ENCODE results near the gene SCRT2.
"Not testable (repeated sequence)": the region's sequence is repeated elsewhere in the genome, so short reads cannot be mapped to it uniquely, and the experiment has no call there.

SCRT2 gene

DNA sequence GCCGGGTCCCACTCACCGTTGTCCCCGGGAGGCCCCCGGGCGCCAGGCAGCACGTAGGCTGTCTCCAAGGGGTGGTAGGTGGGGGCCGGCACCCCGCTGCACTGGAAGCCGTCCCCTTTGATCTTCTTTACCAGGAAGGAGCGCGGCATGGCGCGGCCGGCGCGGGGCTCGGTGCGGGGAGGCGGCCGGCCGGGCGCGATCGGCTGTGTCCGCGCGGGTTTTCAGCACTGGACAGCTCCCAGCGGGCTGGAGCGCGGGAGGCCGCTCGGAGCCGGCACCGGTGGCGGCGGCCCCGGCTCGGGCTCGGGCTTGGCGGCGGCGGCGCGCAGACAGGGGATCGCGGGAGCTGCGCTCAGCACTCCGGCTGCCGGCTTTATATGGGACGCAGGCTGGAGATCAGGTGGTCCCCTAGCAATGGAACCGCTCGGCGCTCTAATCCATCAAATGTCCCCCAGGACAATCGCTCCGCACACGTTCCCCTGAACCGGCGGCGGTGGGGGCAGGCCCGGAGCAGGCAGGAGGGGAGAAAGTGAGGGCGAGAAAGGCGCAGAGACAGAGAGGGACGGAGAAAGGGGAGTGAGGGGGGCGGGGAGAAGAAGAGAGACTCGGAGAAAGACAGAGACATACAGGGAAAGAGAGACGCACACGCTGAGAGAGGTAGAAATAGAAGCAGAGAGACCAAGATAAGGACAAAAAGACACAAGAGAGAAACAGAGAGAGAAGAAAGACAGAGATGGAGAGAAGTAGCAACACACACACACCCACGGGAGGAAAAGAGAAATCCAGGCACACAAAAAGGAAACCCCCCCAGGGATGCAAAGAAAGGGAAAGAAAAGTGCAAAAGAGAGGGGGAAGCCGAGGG, at the start of gene SCRT2:
Gene SCRT2 (minus strand): TSS at position 350 of the 862 bp plus-strand sequence. CDS start 201 bp downstream, at position 149.
- H3K27me3 ChIP-seq (ENCODE audit: low read depth, low read length): no peaks in the 10 kb centered on the region
- H4K20me1 ChIP-seq (ENCODE audit: insufficient read depth, low read length): no peaks in the 10 kb centered on the region
- TF ChIP-seq, protein P1, sequence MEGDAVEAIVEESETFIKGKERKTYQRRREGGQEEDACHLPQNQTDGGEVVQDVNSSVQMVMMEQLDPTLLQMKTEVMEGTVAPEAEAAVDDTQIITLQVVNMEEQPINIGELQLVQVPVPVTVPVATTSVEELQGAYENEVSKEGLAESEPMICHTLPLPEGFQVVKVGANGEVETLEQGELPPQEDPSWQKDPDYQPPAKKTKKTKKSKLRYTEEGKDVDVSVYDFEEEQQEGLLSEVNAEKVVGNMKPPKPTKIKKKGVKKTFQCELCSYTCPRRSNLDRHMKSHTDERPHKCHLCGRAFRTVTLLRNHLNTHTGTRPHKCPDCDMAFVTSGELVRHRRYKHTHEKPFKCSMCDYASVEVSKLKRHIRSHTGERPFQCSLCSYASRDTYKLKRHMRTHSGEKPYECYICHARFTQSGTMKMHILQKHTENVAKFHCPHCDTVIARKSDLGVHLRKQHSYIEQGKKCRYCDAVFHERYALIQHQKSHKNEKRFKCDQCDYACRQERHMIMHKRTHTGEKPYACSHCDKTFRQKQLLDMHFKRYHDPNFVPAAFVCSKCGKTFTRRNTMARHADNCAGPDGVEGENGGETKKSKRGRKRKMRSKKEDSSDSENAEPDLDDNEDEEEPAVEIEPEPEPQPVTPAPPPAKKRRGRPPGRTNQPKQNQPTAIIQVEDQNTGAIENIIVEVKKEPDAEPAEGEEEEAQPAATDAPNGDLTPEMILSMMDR (IDR thresholded peaks at IDR 0.05; ENCODE audit: low read depth, low read length): no peak
- TF ChIP-seq EZH2phosphoT487 (IDR thresholded peaks at IDR 0.05; ENCODE audit: low read depth): no peak
- H2AFZ ChIP-seq (ENCODE audit: low read depth, low read length): 0 out of 2 replicates have a peak within 1 kb of the TSS, but pooled peaks have one; percentile 0
- no peaks in the 10 kb centered on the region for H3K9me3 ChIP-seq (ENCODE audit: insufficient read depth, low read length)
- peak within 1 kb of the TSS; percentile 94 for H3K27ac ChIP-seq (ENCODE audit: low read length)
- H3K79me2 ChIP-seq (ENCODE audit: low read length): peaks cover 14% of the 10 kb centered on the region
- H3K4me3 ChIP-seq (ENCODE audit: low read length): peak within 1 kb of the TSS; percentile 71
- H3K36me3 ChIP-seq (replicated peaks; ENCODE audit: low read depth, low read length): no peaks in the 10 kb centered on the region
- peak within 1 kb of the TSS; percentile 94 for H3K4me2 ChIP-seq (ENCODE audit: low read length)
- peaks cover 94% of the 10 kb centered on the region for H3K4me1 ChIP-seq (ENCODE audit: low read length)
- peak within 1 kb of the TSS; percentile 81 for H3K9ac ChIP-seq (ENCODE audit: low read length)

DNA sequence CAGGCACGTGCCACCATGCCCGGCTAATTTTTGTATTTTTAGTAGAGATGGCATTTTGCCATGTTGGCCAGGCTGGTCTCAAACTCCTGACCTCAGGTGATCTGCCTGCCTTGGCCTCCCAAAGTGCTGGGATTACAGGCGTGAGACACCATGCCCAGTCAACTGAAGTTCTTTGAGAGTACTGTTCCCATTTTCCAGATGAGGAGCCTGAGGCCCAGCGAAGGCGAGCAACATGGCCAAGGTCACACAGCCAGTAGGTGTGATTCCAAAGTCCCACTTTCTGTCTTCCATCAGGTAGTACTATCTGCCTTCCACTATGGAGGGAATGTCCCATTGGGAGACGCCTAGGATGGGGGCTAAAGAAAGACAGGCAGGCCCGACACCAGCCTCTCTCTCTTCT, 49.2 kb upstream of the SCRT2 start:
- H3K36me3 ChIP-seq (replicated peaks; ENCODE audit: low read depth, low read length); H3K27me3 ChIP-seq (ENCODE audit: low read depth, low read length); H3K9me3 ChIP-seq (ENCODE audit: insufficient read depth, low read length); H2AFZ ChIP-seq (ENCODE audit: low read depth, low read length); H3K27ac ChIP-seq (ENCODE audit: low read length); H3K79me2 ChIP-seq (ENCODE audit: low read length); H3K4me3 ChIP-seq (ENCODE audit: low read length); H3K9ac ChIP-seq (ENCODE audit: low read length); H4K20me1 ChIP-seq (ENCODE audit: insufficient read depth, low read length); H3K4me2 ChIP-seq (ENCODE audit: low read length): not testable (repeated sequence)
- peaks cover 35% of the 10 kb centered on the region for H3K4me1 ChIP-seq (ENCODE audit: low read length)

DNA sequence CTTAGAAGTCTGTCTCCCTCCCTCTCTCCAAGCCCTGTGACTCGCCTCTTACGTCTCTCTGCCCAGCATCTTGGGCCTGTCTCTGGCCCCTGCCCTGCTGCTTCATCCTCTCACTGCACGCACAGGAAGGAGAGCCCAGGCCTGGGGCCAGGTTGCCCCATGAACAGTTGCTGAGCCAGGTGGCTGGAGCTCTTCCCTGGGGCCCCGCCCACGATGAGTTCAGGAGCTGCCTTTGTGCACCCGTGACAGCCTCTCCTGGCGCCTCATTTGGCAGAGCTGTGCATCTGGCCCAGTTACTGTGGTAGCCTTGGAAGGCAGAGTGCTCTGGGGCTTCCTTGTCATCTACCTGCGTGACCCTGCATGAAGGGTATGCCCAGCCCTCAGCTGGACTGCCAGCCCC, 48.2 kb upstream of the SCRT2 start:
- Histone ChIP-seq H3K9me3 (ENCODE audit: insufficient read depth, low read length) (no peaks in the 10 kb centered on the region), H3K4me3 (ENCODE audit: low read length) (no peak overlapping the region), H3K27me3 (ENCODE audit: low read depth, low read length) (peaks cover 3% of the 10 kb centered on the region; the same call in 1 of the 2 replicates), H2AFZ (ENCODE audit: low read depth, low read length) (no peak overlapping the region), H3K4me2 (ENCODE audit: low read length) (no peak overlapping the region), H3K79me2 (ENCODE audit: low read length) (no peaks in the 10 kb centered on the region), H3K36me3 (replicated peaks; ENCODE audit: low read depth, low read length) (no peaks in the 10 kb centered on the region), H3K9ac (ENCODE audit: low read length) (no peak overlapping the region), H3K27ac (ENCODE audit: low read length) (no peak overlapping the region), H3K4me1 (ENCODE audit: low read length) (peaks cover 28% of the 10 kb centered on the region), H4K20me1 (ENCODE audit: insufficient read depth, low read length) (no peaks in the 10 kb centered on the region)
- TF ChIP-seq, protein P1 (IDR thresholded peaks at IDR 0.05; ENCODE audit: low read depth, low read length): no peak
- no peak for TF ChIP-seq EZH2phosphoT487 (IDR thresholded peaks at IDR 0.05; ENCODE audit: low read depth)

DNA sequence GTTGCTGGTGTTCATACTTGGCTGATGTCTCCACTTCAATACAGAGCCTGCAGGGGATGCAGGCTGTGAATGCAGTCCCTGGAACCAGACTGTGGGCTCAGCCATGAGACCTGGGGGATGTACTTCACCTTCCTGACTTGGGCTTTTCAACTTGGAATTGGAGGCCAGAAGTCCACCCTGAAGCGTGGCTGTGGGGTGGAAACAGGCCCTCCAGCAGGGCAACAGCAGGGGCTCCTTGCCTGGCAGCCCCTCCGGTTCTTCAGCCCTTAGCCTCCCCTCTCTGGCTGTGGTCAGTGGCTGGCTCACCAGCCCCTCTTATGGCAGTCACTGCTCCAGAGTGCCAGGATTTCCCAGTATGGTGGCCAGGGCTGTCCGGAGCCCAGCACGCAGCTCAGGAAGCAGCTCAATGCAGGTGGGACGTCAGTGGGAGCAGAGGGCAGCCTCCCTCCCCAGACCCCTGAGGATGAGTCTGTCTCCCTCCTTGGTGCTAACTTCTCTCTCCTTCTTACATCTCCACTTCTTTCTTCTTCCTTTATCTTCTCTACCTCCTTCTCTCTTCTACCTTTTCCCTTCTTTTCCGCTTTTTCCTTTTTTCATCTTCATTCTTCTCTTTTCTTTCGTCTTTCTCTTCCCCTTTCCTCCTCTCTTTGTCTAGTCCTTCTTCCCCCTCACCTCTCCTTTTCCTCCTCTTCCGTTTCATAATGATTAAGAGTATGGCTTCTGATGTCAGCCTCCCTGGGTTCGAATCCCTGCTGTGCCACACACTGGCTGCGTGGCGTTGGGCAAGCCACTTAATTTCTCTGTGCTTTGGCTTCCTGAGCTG, 47.4 kb upstream of the SCRT2 start:
- peaks cover 25% of the 10 kb centered on the region; the same call in 1 of the 2 replicates for H3K4me1 ChIP-seq (ENCODE audit: low read length)
- no peaks in the 10 kb centered on the region for H3K9me3 ChIP-seq (ENCODE audit: insufficient read depth, low read length)
- H3K27ac ChIP-seq (ENCODE audit: low read length): no peak overlapping the region
- no peak overlapping the region for H2AFZ ChIP-seq (ENCODE audit: low read depth, low read length)
- no peaks in the 10 kb centered on the region for H3K36me3 ChIP-seq (replicated peaks; ENCODE audit: low read depth, low read length)
- no peak overlapping the region for H3K4me3 ChIP-seq (ENCODE audit: low read length)
- H3K27me3 ChIP-seq (ENCODE audit: low read depth, low read length): peaks cover 3% of the 10 kb centered on the region; the same call in 1 of the 2 replicates
- TF ChIP-seq EZH2phosphoT487 (IDR thresholded peaks at IDR 0.05; ENCODE audit: low read depth): no peak
- TF ChIP-seq, protein P1 (IDR thresholded peaks at IDR 0.05; ENCODE audit: low read depth, low read length): no peak
- H3K4me2 ChIP-seq (ENCODE audit: low read length): no peak overlapping the region
- no peaks in the 10 kb centered on the region for H4K20me1 ChIP-seq (ENCODE audit: insufficient read depth, low read length)
- H3K79me2 ChIP-seq (ENCODE audit: low read length): no peaks in the 10 kb centered on the region
- no peak overlapping the region for H3K9ac ChIP-seq (ENCODE audit: low read length)

All from OCI-LY3 (cell line).